Measurements from ENCODE around the gene FBLN5. TPM values are rescaled to one million over a fixed set of nuclear protein-coding genes. Genes with fewer than 3 reads are reported as not detected.

Gene FBLN5
- total and polyA plus RNA-seq, 2 of the 4 experiments (the other 2 are of a cell fraction), result 10.6 to 76.4 TPM

DNA sequence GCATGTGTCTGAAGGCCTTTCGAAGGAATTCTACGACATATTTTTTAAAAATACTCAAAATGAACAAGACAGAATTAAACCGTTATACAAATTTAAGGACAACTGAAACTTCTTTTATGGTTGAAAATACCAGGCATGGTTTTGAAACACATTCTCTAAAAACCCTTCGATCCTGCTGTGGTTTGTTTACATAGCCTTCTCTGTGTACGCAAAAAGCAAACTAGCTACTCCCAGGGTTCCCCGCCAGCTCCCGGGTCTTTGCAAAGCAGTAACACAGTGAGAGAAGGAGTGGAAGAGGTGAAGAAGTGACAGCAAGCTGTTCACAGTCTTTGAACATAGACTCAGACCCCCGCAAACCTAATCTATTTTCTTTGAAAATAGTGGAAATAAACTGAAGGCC is 77.9 kb downstream of the FBLN5 start:
- H3K4me1 ChIP-seq (ENCODE audit: control insufficient read depth, insufficient read depth, low read length), result peaks cover 19% of the 10 kb centered on the region
- ChIA-PET POLR2A (ENCODE audit: unreplicated experiment) (no interaction called here), CTCF (interaction anchor here (0.6 kb wide), 1 partner anchor 845 kb away, joined by 5 read pairs; no protein-coding TSS in a partner anchor)
- H3K18ac ChIP-seq (ENCODE audit: low read depth, low read length), result no peak overlapping the region
- H2AK5ac ChIP-seq (ENCODE audit: low read depth, low read length), result no peak overlapping the region
- H3K27ac ChIP-seq (ENCODE audit: insufficient read depth, low read length), result no peak overlapping the region
- H4K8ac ChIP-seq (ENCODE audit: low read depth in 2 of 2, low read length in 2 of 2), result no peak overlapping the region
- H3K27me3 ChIP-seq (ENCODE audit: control insufficient read depth, insufficient read depth, low read length), result no peaks in the 10 kb centered on the region
- no peak overlapping the region for H2BK120ac ChIP-seq (ENCODE audit: low read depth, low read length)
- peaks cover 21% of the 10 kb centered on the region; the same call in 1 of the 2 replicates for H3K9me1 ChIP-seq (ENCODE audit: insufficient read depth, low read length)
- dilution Hi-C loops (cut with HindIII; ENCODE audit: low sequenced_read_pairs, unreplicated experiment), result no loop called here
- no CpG with 5 or more reads among the region's 8 CpGs for WGBS, 2 experiments (ENCODE audit: extremely low coverage in 2 of 2, insufficient read length in 1 of 2)
- H3K4me3 ChIP-seq (ENCODE audit: insufficient read depth, low read depth, low read length), result no peak overlapping the region
- no peak for TF ChIP-seq BHLHE40 (IDR thresholded peaks at IDR 0.05; ENCODE audit: low read depth, low read length)
- TF ChIP-seq, protein P1, sequence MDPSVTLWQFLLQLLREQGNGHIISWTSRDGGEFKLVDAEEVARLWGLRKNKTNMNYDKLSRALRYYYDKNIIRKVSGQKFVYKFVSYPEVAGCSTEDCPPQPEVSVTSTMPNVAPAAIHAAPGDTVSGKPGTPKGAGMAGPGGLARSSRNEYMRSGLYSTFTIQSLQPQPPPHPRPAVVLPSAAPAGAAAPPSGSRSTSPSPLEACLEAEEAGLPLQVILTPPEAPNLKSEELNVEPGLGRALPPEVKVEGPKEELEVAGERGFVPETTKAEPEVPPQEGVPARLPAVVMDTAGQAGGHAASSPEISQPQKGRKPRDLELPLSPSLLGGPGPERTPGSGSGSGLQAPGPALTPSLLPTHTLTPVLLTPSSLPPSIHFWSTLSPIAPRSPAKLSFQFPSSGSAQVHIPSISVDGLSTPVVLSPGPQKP (IDR thresholded peaks at IDR 0.05; ENCODE audit: borderline replicate concordance, low read depth, low read length), result no peak
- no peak for TF ChIP-seq RAD21 (IDR thresholded peaks at IDR 0.05; ENCODE audit: low read length)
- TF ChIP-seq CHD1 (IDR thresholded peaks at IDR 0.05; ENCODE audit: low read depth, low read length), result no peak
- TF ChIP-seq, protein P2, sequence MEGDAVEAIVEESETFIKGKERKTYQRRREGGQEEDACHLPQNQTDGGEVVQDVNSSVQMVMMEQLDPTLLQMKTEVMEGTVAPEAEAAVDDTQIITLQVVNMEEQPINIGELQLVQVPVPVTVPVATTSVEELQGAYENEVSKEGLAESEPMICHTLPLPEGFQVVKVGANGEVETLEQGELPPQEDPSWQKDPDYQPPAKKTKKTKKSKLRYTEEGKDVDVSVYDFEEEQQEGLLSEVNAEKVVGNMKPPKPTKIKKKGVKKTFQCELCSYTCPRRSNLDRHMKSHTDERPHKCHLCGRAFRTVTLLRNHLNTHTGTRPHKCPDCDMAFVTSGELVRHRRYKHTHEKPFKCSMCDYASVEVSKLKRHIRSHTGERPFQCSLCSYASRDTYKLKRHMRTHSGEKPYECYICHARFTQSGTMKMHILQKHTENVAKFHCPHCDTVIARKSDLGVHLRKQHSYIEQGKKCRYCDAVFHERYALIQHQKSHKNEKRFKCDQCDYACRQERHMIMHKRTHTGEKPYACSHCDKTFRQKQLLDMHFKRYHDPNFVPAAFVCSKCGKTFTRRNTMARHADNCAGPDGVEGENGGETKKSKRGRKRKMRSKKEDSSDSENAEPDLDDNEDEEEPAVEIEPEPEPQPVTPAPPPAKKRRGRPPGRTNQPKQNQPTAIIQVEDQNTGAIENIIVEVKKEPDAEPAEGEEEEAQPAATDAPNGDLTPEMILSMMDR (conservative IDR thresholded peaks at IDR 0.05; ENCODE audit: low read depth, low read length), result no peak
- TF ChIP-seq NFE2L2 (IDR thresholded peaks at IDR 0.05; ENCODE audit: low read depth, low read length), result no peak
- no peak for TF ChIP-seq POLR2A (IDR thresholded peaks at IDR 0.05; ENCODE audit: low read depth, low read length)
- no peak for TF ChIP-seq CEBPB (IDR thresholded peaks at IDR 0.05; ENCODE audit: low read depth, low read length)
- TF ChIP-seq SMC3 (IDR thresholded peaks at IDR 0.05; ENCODE audit: low read depth, low read length), result no peak
- H2BK15ac ChIP-seq (ENCODE audit: low read depth, low read length), result no peak overlapping the region
- no peak overlapping the region for H2BK20ac ChIP-seq (ENCODE audit: low read depth, low read length)
- intact Hi-C loops (cut with micrococcal nuclease), result no loop called here
- no peak overlapping the region for H3K56ac ChIP-seq (ENCODE audit: extremely low read depth, insufficient read depth, low read length)
- H3K79me1 ChIP-seq (ENCODE audit: low read depth in 1 of 2, low read length in 2 of 2), result no peaks in the 10 kb centered on the region; a peak in 1 of 4 replicates
- no peaks in the 10 kb centered on the region for H3K9me3 ChIP-seq (ENCODE audit: control insufficient read depth, insufficient read depth, low read length)
- no peaks in the 10 kb centered on the region for H4K20me1 ChIP-seq (ENCODE audit: insufficient read depth, low read length)
- H2BK5ac ChIP-seq (ENCODE audit: low read depth, low read length, poor library complexity, severe bottlenecking), result no peak overlapping the region
- no peak overlapping the region for H4K91ac ChIP-seq (ENCODE audit: insufficient read depth, low read depth, low read length)
- no peak overlapping the region for H2AFZ ChIP-seq (replicated peaks; ENCODE audit: low read length, poor library complexity)
- peak; percentile 54 for ATAC-seq (ENCODE audit: low read depth)
- in situ Hi-C loops (cut with MboI; ENCODE audit: low sequenced_read_pairs), result no loop called here
- no peak overlapping the region for H3K9ac ChIP-seq (ENCODE audit: low read depth, low read length)
- H3K36me3 ChIP-seq (ENCODE audit: control insufficient read depth, insufficient read depth, low read length), result peaks cover 28% of the 10 kb centered on the region
- BruUV-seq (replicated peaks), result TSS peak; percentile 97
- H3K4ac ChIP-seq (ENCODE audit: low read depth, low read length), result no peak overlapping the region
- no peak overlapping the region for H2AK9ac ChIP-seq (replicated peaks; ENCODE audit: low read depth, low read length, poor library complexity)
- H3K4me2 ChIP-seq (ENCODE audit: low read depth, low read length), result no peak overlapping the region
- peak; percentile 47 for DNase-seq
- no peak overlapping the region for H4K5ac ChIP-seq (ENCODE audit: low read depth, low read length)
- H3K14ac ChIP-seq (replicated peaks; ENCODE audit: low read depth, low read length), result no peak overlapping the region
- H3K23ac ChIP-seq (ENCODE audit: low read depth, low read length), result no peak overlapping the region

Data from IMR-90 (cell line).